Ascending aorta (tissue), 2 donors: ENCODE data around the gene FRAS1. TPM values are rescaled to one million over a fixed set of nuclear protein-coding genes. Genes with fewer than 3 reads are reported as not detected.

Experiments used
- DNase-seq, 2 donors: peaks; one replicate each; pipeline ENCODE4 v3.0.0-alpha.2; 2019; ENCODE audit warnings: low spot score in 2 of 2
- H3K27ac ChIP-seq, 2 donors: fragments of 200-600 bp; sonication (generic); one replicate each; pipeline ENCODE4 v1.5.1; 2016 to 2017; ENCODE audit warnings: mild to moderate bottlenecking in 1 of 2
- H3K27me3 ChIP-seq: fragments of 200-600 bp; sonication (generic); one replicate; pipeline ENCODE4 v1.5.1; 2017
- H3K36me3 ChIP-seq, 2 donors: fragments of 200-600 bp; sonication (generic); one replicate each; pipeline ENCODE4 v1.5.1; 2016
- H3K4me1 ChIP-seq, 2 donors: fragments of 200-600 bp; sonication (generic); one replicate each; pipeline ENCODE4 v1.5.1; 2016 to 2017; ENCODE audit warnings: mild to moderate bottlenecking in 1 of 2
- H3K4me3 ChIP-seq, 2 donors: fragments of 200-600 bp; sonication (generic); one replicate each; pipeline ENCODE4 v1.5.1; 2016 to 2017; ENCODE audit warnings: mild to moderate bottlenecking in 1 of 2
- H3K9me3 ChIP-seq, 2 donors: fragments of 200-600 bp; sonication (generic); one replicate each; pipeline ENCODE4 v1.5.1; 2016
- intact Hi-C: fragments of 100-400 bp; cut with DNase I; formaldehyde crosslinking; loops from one replicate; pipeline ENCODE4 v1.15.1; 2023
- total RNA-seq: library from RNA; depleted of rRNA; stranded (reverse); fragments of >200 nt; gene quantifications from one replicate; pipeline ENCODE4 v1.1.0, GENCODE V29; 2016
- TF ChIP-seq, protein P1 (sequence below), 3 experiments: fragments of 200-600 bp in 2 of 3; fragments of 450-650 bp in 1 of 3; sonication (generic) in 2 of 3; IDR thresholded peaks; one replicate each; pipeline ENCODE4 v1.5.1; 2016 to 2019; ENCODE audit warnings: antibody characterized with exemption in 3 of 3, mild to moderate bottlenecking in 1 of 3, moderate library complexity in 1 of 3

FRAS1 gene
- total RNA-seq, 1 donor from 2014 or later: 0.75 TPM

DNA sequence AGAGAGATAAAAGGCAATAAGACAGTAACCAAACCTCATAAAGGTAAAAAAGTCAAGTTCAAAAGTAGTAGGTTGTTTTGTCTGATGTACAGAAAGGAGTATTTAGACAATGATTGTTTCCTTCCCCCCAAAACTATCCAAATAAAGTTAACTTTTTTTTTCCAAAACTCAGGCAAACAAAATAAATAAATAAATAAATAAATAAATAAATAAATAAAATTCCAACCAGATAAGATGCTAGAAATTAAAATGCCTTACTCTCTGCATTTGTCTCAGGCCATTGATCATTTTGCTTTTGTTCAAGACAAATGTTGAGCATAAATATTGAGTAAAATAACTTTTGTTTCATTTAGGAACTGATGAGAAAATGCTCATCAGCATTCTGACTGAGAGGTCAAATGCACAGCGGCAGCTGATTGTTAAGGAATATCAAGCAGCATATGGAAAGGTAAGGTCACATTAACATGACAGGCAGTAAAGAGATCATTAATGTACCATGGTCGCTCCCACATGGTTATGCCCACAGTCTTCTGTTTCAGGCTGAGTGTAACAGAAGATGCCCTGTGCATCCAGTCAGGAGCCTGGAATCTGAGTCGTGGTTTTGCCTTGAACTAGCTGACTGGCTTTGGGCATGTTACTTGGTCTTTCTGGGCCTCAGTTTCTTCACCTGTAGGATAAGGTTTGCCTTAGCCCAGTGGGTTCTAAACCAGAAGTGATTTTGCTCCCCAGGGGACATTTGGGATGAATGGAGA is 521.7 kb downstream of the FRAS1 start:
- Histone ChIP-seq H3K36me3 (no peaks in the 10 kb centered on the region), H3K4me3 (no peak overlapping the region), H3K4me1 (no peaks in the 10 kb centered on the region), H3K27me3 (no peaks in the 10 kb centered on the region), H3K9me3 (no peaks in the 10 kb centered on the region), H3K27ac (no peak overlapping the region)
- no peak for DNase-seq
- intact Hi-C loops: no loop called here
- TF ChIP-seq, protein P1, sequence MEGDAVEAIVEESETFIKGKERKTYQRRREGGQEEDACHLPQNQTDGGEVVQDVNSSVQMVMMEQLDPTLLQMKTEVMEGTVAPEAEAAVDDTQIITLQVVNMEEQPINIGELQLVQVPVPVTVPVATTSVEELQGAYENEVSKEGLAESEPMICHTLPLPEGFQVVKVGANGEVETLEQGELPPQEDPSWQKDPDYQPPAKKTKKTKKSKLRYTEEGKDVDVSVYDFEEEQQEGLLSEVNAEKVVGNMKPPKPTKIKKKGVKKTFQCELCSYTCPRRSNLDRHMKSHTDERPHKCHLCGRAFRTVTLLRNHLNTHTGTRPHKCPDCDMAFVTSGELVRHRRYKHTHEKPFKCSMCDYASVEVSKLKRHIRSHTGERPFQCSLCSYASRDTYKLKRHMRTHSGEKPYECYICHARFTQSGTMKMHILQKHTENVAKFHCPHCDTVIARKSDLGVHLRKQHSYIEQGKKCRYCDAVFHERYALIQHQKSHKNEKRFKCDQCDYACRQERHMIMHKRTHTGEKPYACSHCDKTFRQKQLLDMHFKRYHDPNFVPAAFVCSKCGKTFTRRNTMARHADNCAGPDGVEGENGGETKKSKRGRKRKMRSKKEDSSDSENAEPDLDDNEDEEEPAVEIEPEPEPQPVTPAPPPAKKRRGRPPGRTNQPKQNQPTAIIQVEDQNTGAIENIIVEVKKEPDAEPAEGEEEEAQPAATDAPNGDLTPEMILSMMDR (IDR thresholded peaks at IDR 0.05): no peak

DNA sequence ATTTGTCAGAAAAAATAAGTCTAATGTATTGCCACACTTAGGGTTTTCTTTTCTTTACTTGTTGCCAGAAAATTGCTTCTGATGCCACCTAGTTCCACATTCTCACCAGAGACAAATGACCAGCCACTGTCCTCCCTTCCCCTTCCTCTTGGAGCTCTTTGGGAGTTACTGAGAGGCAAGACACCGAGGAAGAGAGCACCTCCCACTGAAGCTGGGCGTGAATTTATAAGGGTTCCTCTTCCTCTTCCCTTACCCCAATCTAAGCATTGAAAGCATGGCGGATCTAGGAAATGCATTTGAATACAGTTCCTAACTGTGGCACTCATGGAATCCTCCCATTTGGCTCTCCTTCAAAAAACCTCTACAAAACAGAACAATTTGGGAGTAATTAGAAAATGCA is 524.5 kb downstream of the FRAS1 start:
- H3K9me3 ChIP-seq: no peaks in the 10 kb centered on the region
- intact Hi-C loops: no loop called here
- no peaks in the 10 kb centered on the region for H3K36me3 ChIP-seq
- no peak for DNase-seq
- H3K4me3 ChIP-seq: no peak overlapping the region
- TF ChIP-seq, protein P1 (IDR thresholded peaks at IDR 0.05): no peak
- H3K27me3 ChIP-seq: no peaks in the 10 kb centered on the region
- no peak overlapping the region for H3K27ac ChIP-seq
- no peaks in the 10 kb centered on the region for H3K4me1 ChIP-seq

DNA sequence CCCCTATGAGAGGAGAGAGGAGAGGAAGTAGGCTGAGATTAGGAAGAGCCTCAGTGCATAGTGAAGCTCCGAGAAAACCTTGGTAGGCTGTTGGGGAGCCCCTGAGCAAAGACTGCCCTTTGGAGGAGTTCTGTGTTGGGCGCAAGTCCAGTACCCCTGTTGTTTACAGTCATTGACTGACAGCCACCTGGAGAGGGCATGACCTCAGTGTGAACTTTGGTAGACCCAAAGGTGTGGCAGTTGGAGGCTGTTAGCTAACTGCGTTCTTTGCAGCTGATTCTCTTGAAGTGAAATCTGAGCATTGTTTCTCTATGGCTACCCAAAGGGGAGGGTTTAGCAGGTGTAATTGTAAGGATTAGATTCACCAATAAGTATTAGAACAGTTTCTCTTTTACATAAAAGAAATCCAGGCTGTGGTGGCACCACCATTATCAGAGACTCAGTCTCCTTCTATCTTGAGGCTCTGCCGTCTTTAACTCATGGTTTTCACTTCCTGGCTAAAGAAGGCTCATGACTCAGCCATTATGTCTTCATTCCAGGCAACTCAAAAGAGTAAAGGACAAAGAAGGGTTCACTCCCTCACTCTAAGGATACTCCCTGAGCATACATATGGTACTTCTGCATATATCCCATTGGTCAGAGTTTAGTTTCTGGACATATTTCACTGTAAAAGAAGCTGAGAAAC is 527.9 kb downstream of the FRAS1 start:
- Histone ChIP-seq H3K36me3 (no peaks in the 10 kb centered on the region), H3K4me1 (no peaks in the 10 kb centered on the region), H3K9me3 (no peaks in the 10 kb centered on the region), H3K4me3 (no peak overlapping the region), H3K27ac (no peak overlapping the region), H3K27me3 (no peaks in the 10 kb centered on the region)
- intact Hi-C loops: no loop called here
- no peak for DNase-seq
- TF ChIP-seq, protein P1 (IDR thresholded peaks at IDR 0.05): no peak

DNA sequence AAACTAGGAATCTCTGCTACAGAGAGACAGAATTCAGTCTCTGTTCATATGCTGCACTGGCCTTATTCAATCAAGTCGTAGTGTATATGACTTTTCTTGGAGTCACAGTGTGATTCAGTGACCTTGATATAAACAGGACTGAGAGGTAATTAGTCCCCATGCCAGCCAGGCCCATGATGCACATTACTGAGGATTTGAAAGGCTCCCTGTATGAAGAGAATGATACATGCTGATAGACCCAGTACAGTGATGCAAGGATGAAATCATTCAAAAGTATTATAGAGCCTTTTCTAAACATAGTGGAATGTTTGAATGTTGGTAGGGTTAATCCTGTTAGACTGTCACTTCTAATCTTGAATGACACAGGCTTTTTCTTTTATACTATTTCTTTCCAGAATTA is 528.5 kb downstream of the FRAS1 start:
- DNase-seq: no peak
- no peaks in the 10 kb centered on the region for H3K9me3 ChIP-seq
- no peak overlapping the region for H3K27ac ChIP-seq
- no peak overlapping the region for H3K4me3 ChIP-seq
- intact Hi-C loops: no loop called here
- no peaks in the 10 kb centered on the region for H3K4me1 ChIP-seq
- no peaks in the 10 kb centered on the region for H3K36me3 ChIP-seq
- TF ChIP-seq, protein P1 (IDR thresholded peaks at IDR 0.05): no peak
- H3K27me3 ChIP-seq: no peaks in the 10 kb centered on the region

DNA sequence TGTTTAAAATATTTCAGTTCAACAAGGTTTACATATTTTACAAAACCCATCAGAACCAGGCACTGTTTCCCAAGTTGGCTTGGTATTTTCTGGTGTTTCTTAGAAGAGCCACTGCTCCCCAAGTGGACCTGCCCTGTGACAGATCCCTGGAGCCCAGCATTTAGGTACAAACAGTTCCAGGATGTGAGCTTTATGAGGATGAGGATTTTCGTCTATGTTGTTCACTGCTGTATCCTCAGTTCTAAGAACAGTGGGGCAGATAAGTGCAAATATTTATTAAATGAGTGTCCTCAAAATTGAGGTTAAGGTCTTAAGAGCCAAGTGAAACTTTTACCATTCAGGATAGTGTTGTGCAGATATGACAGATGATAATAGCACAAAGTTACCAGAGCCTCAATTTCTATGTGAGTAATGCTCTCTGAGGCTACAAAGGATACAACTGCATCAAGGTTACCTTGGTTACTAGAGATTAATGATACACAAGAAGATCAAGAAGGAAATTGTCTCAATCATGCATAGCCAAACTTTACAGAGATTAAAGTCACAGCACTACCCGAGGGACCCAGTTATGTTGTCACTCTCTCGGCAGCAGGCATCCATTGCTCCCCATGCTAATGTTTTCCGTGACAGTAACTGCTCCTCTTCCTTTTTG is 531.9 kb downstream of the FRAS1 start:
- no peak overlapping the region for H3K4me3 ChIP-seq
- H3K27ac ChIP-seq: no peak overlapping the region
- no peaks in the 10 kb centered on the region for H3K27me3 ChIP-seq
- DNase-seq: no peak
- H3K36me3 ChIP-seq: no peaks in the 10 kb centered on the region
- H3K9me3 ChIP-seq: no peaks in the 10 kb centered on the region
- TF ChIP-seq, protein P1 (IDR thresholded peaks at IDR 0.05): no peak
- intact Hi-C loops: no loop called here
- no peaks in the 10 kb centered on the region for H3K4me1 ChIP-seq
